Stimulated activated naive CD8-positive, alpha-beta T cell treated with anti-CD3 and anti-CD28 coated beads, Interleukin-15, amount 100 ng/mL, for 72 hours (primary cell): Measurements from ENCODE around the gene LIPC.

Source experiments
- ATAC-seq: fragments of 150-1000 bp; cut with Tn5 transposase; 2 replicates; pipeline ENCODE4 v1.10.0; 2021; ENCODE audit warnings: mild to moderate bottlenecking, moderate library complexity
- DNase-seq, 2 donors: peaks; one replicate each; pipeline ENCODE4 v3.0.0; 2021 to 2022
- H3K27ac Mint-ChIP-seq, 2 donors: one replicate each; pipeline ENCODE4 v1.8.0; 2022; ENCODE audit warnings: mild to moderate bottlenecking in 2 of 2, mixed read lengths in 2 of 2, moderate library complexity in 2 of 2
- H3K27me3 Mint-ChIP-seq: one replicate; pipeline ENCODE4 v1.8.0; 2022; ENCODE audit warnings: mixed read lengths
- H3K4me1 Mint-ChIP-seq: one replicate; pipeline ENCODE4 v1.8.0; 2022; ENCODE audit warnings: mild to moderate bottlenecking, mixed read lengths
- H3K4me3 Mint-ChIP-seq, 2 donors: one replicate each; pipeline ENCODE4 v1.8.0; 2022; ENCODE audit warnings: mild to moderate bottlenecking in 2 of 2, mixed read lengths in 2 of 2, moderate library complexity in 1 of 2
- H3K9me3 Mint-ChIP-seq, 2 donors: one replicate each; pipeline ENCODE4 v1.8.0; 2022; ENCODE audit warnings: mixed read lengths in 2 of 2

Gene LIPC

DNA sequence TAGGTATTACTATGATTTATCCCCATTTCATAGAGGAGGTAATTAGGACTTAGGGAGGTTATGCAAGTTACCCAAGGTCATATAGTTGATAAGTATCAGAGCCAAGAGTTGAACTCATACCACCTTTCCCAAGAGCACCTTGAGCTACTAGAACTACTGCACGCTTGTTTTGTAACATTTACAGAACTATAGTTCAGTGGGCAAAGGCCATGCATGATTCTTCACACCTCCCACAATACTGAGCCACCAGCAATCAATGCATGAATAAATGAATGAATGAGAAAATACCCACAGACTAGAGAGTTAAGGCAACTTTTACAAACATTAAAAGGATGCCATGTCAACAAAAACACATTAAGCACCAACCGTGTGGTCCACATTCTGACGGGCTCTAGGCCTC lies 46.8 kb downstream of the LIPC start:
- no peak overlapping the region for H3K4me3 Mint-ChIP-seq

DNA sequence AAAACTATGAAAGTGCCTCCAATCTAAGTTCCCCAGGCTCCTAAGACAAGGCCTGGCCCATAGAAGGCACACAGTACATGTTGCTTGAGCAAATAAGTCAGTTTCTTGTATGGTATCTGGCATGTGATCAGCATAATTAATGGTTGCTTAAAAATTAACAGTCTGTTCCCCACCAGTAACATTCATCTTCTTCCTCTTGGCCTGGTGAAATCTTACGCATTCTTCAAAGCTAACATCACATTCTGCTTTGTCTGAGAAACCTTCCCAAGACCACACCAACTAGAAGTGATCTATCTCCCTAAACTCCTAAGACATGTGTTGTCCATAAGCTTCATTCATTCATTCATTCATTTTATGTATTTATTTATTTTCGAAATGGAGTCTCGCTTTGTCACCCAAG lies 48.1 kb downstream of the LIPC start:
- no peaks in the 10 kb centered on the region for H3K27me3 Mint-ChIP-seq
- DNase-seq (no peak), ATAC-seq (no peak)
- H3K27ac Mint-ChIP-seq = no peak overlapping the region
- H3K9me3 Mint-ChIP-seq = peaks cover 0 to 5% of the 10 kb centered on the region in 2 donors
- H3K4me1 Mint-ChIP-seq = peaks cover 61% of the 10 kb centered on the region
- H3K4me3 Mint-ChIP-seq = no peak overlapping the region

More for the DNA sequence above, 46.8 kb downstream of the LIPC start:
- DNase-seq (no peak), ATAC-seq (no peak)
- Mint-ChIP-seq H3K9me3 (peaks cover 0 to 5% of the 10 kb centered on the region in 2 donors), H3K27me3 (no peaks in the 10 kb centered on the region), H3K4me1 (peaks cover 61% of the 10 kb centered on the region), H3K27ac (peak overlapping the region in 1 of 2 donors; percentile 10)

DNA sequence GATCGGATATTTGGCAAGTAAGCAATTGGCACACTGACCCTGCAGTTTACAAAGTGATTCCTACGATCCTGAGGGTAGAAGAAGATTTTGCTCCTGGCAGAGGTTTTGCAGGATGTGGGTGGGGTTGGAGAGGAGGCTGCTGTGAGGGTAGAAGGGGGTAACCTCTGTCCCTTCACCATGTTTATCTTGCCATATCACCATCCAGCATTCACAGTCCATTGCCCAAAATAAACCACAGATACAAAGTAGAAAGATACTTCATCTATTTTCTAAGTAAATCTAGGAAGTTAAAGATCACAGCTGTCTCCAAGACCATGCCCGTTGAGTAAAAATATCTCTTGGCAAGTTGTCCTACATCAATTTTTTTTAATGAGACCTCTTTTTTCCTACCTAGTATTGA lies 51.6 kb downstream of the LIPC start:
- H3K27ac Mint-ChIP-seq = no peak overlapping the region
- no peak overlapping the region for H3K4me3 Mint-ChIP-seq
- H3K27me3 Mint-ChIP-seq = no peaks in the 10 kb centered on the region
- H3K9me3 Mint-ChIP-seq = peaks cover 0 to 9% of the 10 kb centered on the region in 2 donors
- no peak for DNase-seq
- H3K4me1 Mint-ChIP-seq = peaks cover 44% of the 10 kb centered on the region
- ATAC-seq = no peak

DNA sequence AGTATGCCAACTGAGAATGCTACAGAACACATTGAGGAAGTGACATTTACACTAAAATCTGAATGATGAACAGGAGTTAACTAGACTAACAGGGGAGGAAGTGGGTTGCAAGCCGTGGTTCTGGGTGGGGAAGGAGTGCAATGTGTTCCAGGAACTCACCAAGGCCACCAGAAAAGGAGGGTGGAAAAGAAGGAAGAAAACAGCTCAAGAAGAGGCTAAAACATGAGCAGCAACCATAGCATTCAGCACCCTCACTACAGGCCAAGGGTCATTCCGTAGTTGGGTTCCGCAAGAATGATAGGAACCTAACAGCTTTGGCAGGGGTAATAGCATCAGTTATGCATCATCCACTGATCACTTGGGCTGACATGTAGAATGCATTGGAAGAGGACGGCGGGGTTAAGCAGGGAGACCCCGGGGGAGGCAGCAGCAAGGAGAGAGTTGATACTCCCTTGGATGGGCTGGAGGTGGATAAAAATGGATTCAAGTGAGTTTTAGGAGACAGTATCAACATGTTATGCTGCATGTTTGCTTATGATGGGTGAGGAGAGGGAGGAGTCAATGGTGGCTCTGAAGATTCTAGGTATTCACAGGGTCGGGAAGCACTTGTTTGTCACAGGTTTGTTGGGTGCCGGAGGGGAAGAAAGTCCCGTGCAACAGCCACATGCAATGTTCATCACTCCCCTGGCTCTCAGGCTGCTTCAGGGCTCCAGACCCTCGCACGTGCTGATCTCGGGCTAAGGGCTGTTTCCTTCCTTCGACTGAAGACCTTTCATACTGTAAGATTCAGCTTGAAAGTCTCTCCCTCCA lies 53.2 kb downstream of the LIPC start:
- no peaks in the 10 kb centered on the region for H3K27me3 Mint-ChIP-seq
- DNase-seq (peak in 1 of 2 donors; percentile 52), ATAC-seq (peak; percentile 85)
- H3K4me1 Mint-ChIP-seq = peaks cover 39% of the 10 kb centered on the region
- peak overlapping the region; percentile 89 to 94 for H3K27ac Mint-ChIP-seq
- peak overlapping the region; percentile 40 to 52 for H3K4me3 Mint-ChIP-seq
- peaks cover 0 to 9% of the 10 kb centered on the region in 2 donors for H3K9me3 Mint-ChIP-seq

DNA sequence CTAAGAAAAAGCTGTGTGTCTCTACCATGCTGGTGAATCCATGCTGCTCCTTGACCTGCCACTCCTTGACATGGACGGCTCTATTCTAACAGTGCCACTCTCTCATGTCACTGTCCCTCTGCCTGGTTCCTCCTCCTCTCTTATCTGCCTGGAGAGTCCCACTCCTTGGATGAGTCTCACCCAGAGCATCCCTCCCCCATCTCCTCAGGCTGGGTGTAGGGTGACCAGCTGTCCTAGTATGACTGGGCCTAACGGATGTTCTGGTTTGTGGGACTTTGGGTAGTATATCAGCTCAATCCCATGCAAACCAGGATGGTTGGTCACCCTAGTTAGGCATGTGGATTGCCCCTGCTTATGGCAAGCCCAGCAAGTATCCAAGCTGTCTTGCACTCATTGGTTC lies 54.3 kb downstream of the LIPC start:
- Mint-ChIP-seq H3K4me1 (peaks cover 39% of the 10 kb centered on the region), H3K4me3 (peak overlapping the region in 1 of 2 donors; percentile 29), H3K9me3 (peaks cover 0 to 9% of the 10 kb centered on the region in 2 donors), H3K27me3 (no peaks in the 10 kb centered on the region), H3K27ac (peak overlapping the region in 1 of 2 donors; percentile 64)
- peak; percentile 67 for ATAC-seq
- peak in 1 of 2 donors; percentile 31 for DNase-seq

DNA sequence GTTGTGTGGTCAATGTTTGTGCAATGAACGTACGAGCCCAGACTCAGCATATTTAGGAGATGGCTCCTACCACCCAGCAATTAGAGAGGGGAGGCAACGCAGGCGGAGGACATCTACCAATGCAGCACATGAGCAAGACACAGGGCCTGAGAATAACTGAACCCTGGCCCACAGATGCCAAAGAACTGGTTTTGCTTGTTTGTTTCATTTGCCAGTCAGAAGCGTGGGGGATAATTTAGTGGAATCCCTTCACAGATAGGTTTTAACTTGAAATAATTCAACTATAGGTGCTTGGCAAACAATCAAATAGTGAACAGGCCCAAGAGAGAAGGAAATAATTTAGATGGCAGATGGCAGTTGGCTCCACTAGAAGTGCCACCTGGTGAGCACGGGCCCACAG lies 54.8 kb downstream of the LIPC start:
- no peak for ATAC-seq
- H3K27me3 Mint-ChIP-seq = no peaks in the 10 kb centered on the region
- H3K4me1 Mint-ChIP-seq = peaks cover 40% of the 10 kb centered on the region
- no peak overlapping the region for H3K27ac Mint-ChIP-seq
- peaks cover 0 to 9% of the 10 kb centered on the region in 2 donors for H3K9me3 Mint-ChIP-seq
- no peak for DNase-seq
- no peak overlapping the region for H3K4me3 Mint-ChIP-seq

DNA sequence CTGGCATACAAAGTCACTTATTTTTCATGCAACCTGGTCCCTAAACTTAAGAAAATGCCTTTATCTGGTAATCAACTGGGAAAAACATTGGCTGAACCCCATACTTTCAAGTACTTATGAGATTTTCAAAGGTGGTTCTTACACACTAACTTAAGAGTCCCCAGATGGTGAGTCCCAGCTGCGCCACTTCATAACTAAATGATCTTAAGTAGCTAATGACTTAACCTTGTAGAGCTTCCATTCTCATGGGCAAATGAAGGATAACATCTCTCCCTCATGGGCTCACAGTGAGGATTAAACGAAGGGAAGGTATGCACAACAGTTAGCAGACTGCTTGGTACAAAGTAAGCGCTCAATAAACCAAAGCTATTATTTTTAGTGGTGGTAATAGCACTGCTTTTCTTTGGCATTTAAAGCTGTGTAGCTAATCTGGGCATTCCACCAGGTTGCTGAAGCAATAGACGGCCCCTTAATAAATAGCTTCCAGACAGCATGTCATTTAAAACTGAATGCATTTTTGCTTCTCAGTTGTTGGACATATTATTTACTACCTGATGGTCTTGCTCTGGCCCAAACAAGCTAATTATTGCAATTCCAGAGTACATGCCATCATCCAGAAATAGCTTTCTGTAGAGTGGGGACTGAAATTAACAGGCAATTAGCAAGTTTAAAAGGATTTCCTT lies 55.4 kb downstream of the LIPC start:
- peak overlapping the region in 1 of 2 donors; percentile 41 for H3K27ac Mint-ChIP-seq
- H3K4me1 Mint-ChIP-seq = peaks cover 45% of the 10 kb centered on the region
- H3K9me3 Mint-ChIP-seq = peaks cover 0 to 9% of the 10 kb centered on the region in 2 donors
- no peaks in the 10 kb centered on the region for H3K27me3 Mint-ChIP-seq
- ATAC-seq (no peak), DNase-seq (no peak)
- no peak overlapping the region for H3K4me3 Mint-ChIP-seq

DNA sequence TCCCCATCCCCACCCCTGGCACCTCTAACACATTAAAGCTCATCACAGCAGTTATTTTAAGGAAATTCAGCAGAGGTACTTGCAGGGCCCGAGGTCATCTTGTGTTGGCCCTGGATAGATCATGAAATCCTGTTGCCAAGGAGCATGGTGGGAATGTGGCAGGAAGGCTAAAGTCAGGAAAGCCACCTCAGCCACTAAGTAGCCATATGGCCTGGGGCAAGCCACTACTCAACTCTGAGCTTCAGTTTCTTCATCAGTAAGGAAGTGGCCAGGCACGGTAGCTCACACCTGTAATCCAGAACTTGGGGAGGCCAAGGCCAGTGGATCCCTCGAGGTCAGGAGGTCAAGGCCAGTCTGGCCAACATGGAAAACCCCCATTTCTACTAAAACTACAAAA lies 55.9 kb downstream of the LIPC start:
- Mint-ChIP-seq H3K4me1 (peaks cover 49% of the 10 kb centered on the region), H3K27me3 (no peaks in the 10 kb centered on the region)
- ATAC-seq = no peak

DNA sequence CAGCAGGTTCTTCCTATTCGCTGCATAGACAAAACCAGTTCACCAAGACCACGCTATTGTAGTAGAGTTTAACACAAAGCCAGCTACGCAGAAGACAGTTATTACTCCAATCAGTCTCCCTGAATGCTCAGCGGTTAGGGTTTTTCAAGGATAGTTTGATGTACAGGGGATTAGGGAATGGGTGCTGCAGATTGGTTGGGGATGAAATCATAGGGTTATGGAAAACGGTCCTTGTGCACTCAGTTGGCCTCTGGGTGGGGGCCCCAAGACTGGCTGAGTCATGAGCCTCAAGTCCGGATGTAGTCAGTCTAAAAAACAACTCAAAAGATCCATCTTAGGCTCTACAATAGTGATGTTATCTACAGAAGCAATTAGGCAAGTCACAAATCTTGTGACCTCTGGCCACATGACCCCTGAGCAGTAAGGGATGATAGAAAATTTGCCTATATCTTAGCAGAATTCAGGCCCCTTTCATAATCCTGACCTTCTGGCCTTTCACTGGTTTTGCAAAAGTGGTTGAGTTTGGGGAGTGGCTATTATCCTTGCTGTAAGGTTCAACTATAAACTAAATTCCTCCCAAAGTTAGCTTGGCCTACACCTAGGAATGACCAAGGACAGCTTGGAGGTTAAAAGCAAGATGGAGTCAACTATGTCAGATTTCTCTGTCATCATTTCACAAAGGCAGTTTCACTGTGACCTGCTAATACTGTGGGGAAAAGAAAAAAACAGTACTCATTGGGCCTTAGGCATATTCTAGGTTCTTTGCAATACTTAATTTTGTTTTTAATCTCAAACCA lies 57.7 kb downstream of the LIPC start:
- H3K4me3 Mint-ChIP-seq = no peak overlapping the region
- no peak for ATAC-seq
- H3K27me3 Mint-ChIP-seq = no peaks in the 10 kb centered on the region
- H3K9me3 Mint-ChIP-seq = peaks cover 0 to 4% of the 10 kb centered on the region in 2 donors
- no peak overlapping the region for H3K27ac Mint-ChIP-seq
- DNase-seq = no peak
- peaks cover 50% of the 10 kb centered on the region for H3K4me1 Mint-ChIP-seq

More for the DNA sequence above, 55.9 kb downstream of the LIPC start:
- Mint-ChIP-seq H3K27ac (no peak overlapping the region), H3K4me3 (no peak overlapping the region), H3K9me3 (peaks cover 0 to 9% of the 10 kb centered on the region in 2 donors)
- DNase-seq = no peak

DNA sequence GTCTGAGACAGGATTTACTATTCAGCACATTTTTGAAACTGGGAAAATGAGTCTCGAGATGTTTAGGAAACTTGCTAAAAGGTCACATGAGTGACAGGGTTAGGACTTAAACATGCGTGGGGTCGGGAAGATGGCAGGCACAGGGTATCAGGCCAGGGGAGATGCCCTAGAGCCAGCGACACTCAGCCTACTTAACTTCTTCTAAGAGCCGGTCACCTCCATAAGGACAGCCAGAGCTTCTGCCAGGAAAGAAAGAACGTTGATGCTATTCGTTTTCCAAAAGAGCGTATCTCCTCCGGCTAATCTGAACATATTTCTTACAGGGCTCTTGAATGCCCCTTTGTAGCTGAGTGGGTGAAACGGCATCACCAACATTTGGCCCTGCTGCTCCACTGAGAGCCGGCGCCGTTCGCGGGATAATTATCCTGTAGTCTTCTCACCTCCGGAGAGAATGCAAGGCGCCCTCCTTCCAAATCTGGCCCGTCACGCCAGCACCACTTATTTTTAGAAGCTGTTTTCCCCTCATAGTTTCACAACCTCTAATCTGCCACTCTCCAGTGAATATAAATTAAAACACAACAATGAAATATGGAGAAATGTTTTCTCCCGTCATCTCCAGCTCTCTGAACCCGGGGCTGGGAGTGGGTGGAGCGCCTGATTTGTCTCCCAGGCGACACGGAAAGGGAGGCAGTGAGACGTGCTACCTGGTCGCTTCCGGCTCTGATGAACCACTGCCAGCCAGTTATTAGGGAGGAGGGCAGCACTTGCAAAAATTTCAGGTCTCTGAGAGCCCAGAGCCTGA lies 58.5 kb downstream of the LIPC start:
- peaks cover 0 to 4% of the 10 kb centered on the region in 2 donors for H3K9me3 Mint-ChIP-seq
- no peaks in the 10 kb centered on the region for H3K27me3 Mint-ChIP-seq
- ATAC-seq = no peak
- peaks cover 50% of the 10 kb centered on the region for H3K4me1 Mint-ChIP-seq
- no peak for DNase-seq
- H3K4me3 Mint-ChIP-seq = no peak overlapping the region
- peak overlapping the region in 1 of 2 donors; percentile 19 for H3K27ac Mint-ChIP-seq

DNA sequence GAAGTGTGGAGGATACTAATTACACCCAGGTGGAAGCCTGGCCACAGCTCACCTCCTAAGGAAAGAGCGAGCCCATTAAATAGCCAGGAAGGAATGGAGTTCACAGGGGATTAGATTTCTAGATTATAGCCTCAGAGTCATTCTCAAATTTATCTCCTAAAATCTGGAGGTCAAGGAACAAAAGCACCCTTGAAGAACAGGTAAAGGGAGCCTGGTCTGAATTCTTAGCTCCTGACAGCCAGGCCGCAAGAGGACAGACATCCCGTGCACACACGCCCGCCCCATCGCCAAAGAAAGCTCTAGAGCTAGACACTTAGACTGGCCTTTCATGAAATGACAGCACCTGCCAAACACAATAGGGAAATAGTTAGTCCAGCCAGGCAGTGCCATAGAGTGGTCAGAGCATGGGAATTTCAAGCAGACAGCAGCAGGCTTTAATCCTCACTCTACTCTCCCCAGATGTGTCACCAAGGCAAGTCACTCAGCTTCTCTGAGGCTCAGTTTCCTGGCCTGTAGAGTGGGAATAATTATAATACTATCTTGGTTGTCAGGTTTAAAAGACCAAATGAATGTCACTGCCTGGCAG lies 59.2 kb downstream of the LIPC start:
- Mint-ChIP-seq H3K4me1 (peaks cover 49% of the 10 kb centered on the region), H3K9me3 (peaks cover 0 to 4% of the 10 kb centered on the region in 2 donors), H3K4me3 (no peak overlapping the region), H3K27me3 (no peaks in the 10 kb centered on the region), H3K27ac (peak overlapping the region in 1 of 2 donors; percentile 19)
- ATAC-seq (no peak), DNase-seq (no peak)

DNA sequence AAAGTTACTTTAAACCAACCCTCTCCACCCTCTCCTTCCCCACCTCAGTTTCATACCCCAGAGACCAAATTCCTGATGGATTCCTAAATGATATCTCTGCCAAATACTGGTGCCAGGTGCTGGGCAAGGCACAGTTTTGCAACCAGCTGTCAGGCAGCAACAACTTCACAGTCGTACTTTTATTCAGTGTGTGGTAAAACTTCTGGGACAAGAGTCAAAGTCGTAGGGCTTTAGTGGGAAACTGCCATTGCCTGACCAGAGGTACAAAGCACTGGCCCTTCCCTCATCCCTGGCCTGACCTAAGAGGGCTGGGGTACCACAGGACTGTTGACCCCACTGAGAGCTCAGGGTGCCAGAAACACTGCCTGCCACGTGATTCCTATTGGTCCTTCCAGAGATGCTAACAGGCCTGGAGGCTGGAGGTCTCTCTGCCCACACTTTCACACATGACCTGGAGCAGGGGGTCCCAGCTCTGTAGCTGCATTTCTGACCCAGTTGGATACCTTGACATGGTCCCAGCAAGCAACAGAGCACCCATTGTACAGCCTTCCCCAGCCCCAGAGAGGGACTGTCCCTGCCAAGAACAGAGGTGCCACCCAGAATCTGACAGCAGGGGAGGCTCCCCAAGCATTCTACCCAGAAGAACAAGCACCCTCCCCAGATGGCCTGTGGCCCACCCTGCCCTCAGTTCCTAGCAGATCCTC lies 59.9 kb downstream of the LIPC start:
- H3K9me3 Mint-ChIP-seq = no peaks in the 10 kb centered on the region
- DNase-seq (no peak), ATAC-seq (no peak)
- peaks cover 49% of the 10 kb centered on the region for H3K4me1 Mint-ChIP-seq
- no peaks in the 10 kb centered on the region for H3K27me3 Mint-ChIP-seq
- peak overlapping the region in 1 of 2 donors; percentile 78 for H3K27ac Mint-ChIP-seq
- H3K4me3 Mint-ChIP-seq = no peak overlapping the region

DNA sequence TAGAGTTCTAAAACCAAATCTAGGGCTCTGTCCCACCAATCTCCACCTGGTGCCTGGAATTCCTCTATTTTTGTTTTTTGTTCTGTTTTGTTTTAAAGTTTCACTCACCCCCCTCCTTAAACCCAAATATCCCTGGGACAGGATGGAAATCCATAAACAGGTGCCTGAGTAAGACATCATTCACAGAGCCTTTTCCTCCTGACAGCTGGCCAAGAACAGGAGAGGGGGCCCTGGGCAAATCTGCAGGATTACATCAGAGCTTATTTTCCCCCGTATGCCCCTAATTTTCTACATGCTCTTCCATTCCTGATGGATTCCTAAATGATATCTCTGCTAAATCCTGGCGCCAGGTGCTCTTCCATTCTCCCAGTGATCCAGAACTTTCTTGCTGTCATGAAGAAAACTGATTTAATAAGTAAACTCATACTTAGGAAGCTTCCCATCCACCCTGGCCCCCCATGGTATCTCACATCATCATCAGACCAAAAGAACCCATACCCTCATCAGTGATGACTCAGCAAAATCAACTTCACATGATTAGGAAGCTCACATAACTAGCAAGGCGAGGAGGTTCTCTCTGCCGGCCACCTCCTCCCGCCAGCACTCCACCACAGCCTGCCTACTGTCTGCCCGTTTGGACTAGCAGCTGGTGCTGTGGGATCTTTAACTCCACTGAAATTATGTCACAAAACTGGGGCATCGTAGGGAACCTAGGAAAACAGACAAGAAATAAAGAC lies 61.0 kb downstream of the LIPC start:
- no peak overlapping the region for H3K4me3 Mint-ChIP-seq
- DNase-seq = no peak
- H3K27ac Mint-ChIP-seq = no peak overlapping the region
- H3K9me3 Mint-ChIP-seq = no peaks in the 10 kb centered on the region
- no peak for ATAC-seq
- no peaks in the 10 kb centered on the region for H3K27me3 Mint-ChIP-seq
- H3K4me1 Mint-ChIP-seq = peaks cover 57% of the 10 kb centered on the region
